Activated CD4-positive, alpha-beta memory T cell treated with anti-CD3 and anti-CD28 coated beads for 36 hours (primary cell): ENCODE data around the gene POLR2L. TPM values are rescaled to one million over a fixed set of nuclear protein-coding genes. Genes with fewer than 3 reads are reported as not detected.

ENCODE experiments used
- CTCF ChIA-PET: fragments of 350-600 bp; sonication (Branson Sonifier 250); formaldehyde crosslinking; loops from one replicate; lab custom pipeline; 2021; ENCODE audit warnings: antibody characterized with exemption, inconsistent platforms; lab: Charles Lee
- POLR2A ChIA-PET: fragments of 350-600 bp; sonication (Branson Sonifier 250); formaldehyde crosslinking; loops from one replicate; lab custom pipeline; 2021; ENCODE audit warnings: antibody characterized with exemption; lab: Charles Lee
- DNase-seq: peaks from one replicate; pipeline ENCODE4 v3.0.0-alpha.2; 2020
- H3K27ac Mint-ChIP-seq: one replicate; pipeline ENCODE4 v1.8.0; 2021; ENCODE audit warnings: mixed read lengths
- H3K27me3 Mint-ChIP-seq: one replicate; pipeline ENCODE4 v1.8.0; 2021; ENCODE audit warnings: mixed read lengths
- H3K36me3 Mint-ChIP-seq: one replicate; pipeline ENCODE4 v1.8.0; 2021; ENCODE audit warnings: mixed read lengths
- H3K4me1 Mint-ChIP-seq: one replicate; pipeline ENCODE4 v1.8.0; 2021; ENCODE audit warnings: low read depth, mixed read lengths
- H3K4me3 Mint-ChIP-seq: one replicate; pipeline ENCODE4 v1.8.0; 2021; ENCODE audit warnings: mild to moderate bottlenecking, mixed read lengths
- H3K9me3 Mint-ChIP-seq: one replicate; pipeline ENCODE4 v1.8.0; 2021; ENCODE audit warnings: mixed read lengths
- intact Hi-C: fragments of 100-400 bp; cut with micrococcal nuclease; formaldehyde crosslinking; loops from one replicate; pipeline ENCODE4 v1.15.1; 2023
- total RNA-seq, 2 experiments: library from RNA; stranded (reverse); gene quantifications; one replicate each; pipeline ENCODE4 v1.2.3, GENCODE V29; 2021

Gene POLR2L
- total RNA-seq, 2 experiments from 2014 or later: 70.4 to 74.0 TPM

GRCh38 chr11:866481-866880 lies 24.2 kb upstream of the POLR2L start:
- Mint-ChIP-seq H3K27ac (no peak overlapping the region), H3K36me3 (no peaks in the 10 kb centered on the region), H3K4me1 (no peaks in the 10 kb centered on the region), H3K4me3 (no peak overlapping the region), H3K9me3 (no peaks in the 10 kb centered on the region), H3K27me3 (no peaks in the 10 kb centered on the region)
- POLR2A ChIA-PET: interaction anchor here (0.6 to 1.0 kb wide), 2 partner anchors 24 to 85 kb away, joined by 3 read pairs; partner anchors contain the start of genes POLR2L and TSPAN4
- no peak for DNase-seq
- intact Hi-C loops: no loop called here
- CTCF ChIA-PET: no interaction called here

GRCh38 chr11:865462-866430 lies 23.4 kb upstream of the POLR2L start:
- Mint-ChIP-seq H3K4me1 (no peaks in the 10 kb centered on the region), H3K27me3 (no peaks in the 10 kb centered on the region), H3K4me3 (no peak overlapping the region), H3K27ac (no peak overlapping the region), H3K36me3 (no peaks in the 10 kb centered on the region), H3K9me3 (no peaks in the 10 kb centered on the region)
- POLR2A ChIA-PET: interaction anchor here (0.6 to 1.0 kb wide), 2 partner anchors 23 to 85 kb away, joined by 3 read pairs; partner anchors contain the start of genes POLR2L and TSPAN4
- DNase-seq: no peak
- CTCF ChIA-PET: no interaction called here
- intact Hi-C loops: no loop called here

- intact Hi-C loops: no loop called here
- Mint-ChIP-seq H3K36me3 (no peaks in the 10 kb centered on the region), H3K27me3 (no peaks in the 10 kb centered on the region), H3K9me3 (no peaks in the 10 kb centered on the region), H3K27ac (no peak overlapping the region), H3K4me3 (no peak overlapping the region), H3K4me1 (no peaks in the 10 kb centered on the region)
- POLR2A ChIA-PET: no interaction called here
- no peak for DNase-seq
- CTCF ChIA-PET: no interaction called here
Observed at GRCh38 chr11:864898-865297, 22.6 kb upstream of the POLR2L start.

GRCh38 chr11:863910-864827 lies 21.8 kb upstream of the POLR2L start:
- POLR2A ChIA-PET: no interaction called here
- Mint-ChIP-seq H3K4me3 (no peak overlapping the region), H3K27ac (no peak overlapping the region), H3K9me3 (no peaks in the 10 kb centered on the region), H3K36me3 (no peaks in the 10 kb centered on the region), H3K4me1 (no peaks in the 10 kb centered on the region), H3K27me3 (no peaks in the 10 kb centered on the region)
- intact Hi-C loops: no loop called here
- CTCF ChIA-PET: no interaction called here
- no peak for DNase-seq

GRCh38 chr11:863023-863909 lies 20.9 kb upstream of the POLR2L start:
- no peaks in the 10 kb centered on the region for H3K9me3 Mint-ChIP-seq
- no peak overlapping the region for H3K27ac Mint-ChIP-seq
- H3K27me3 Mint-ChIP-seq: no peaks in the 10 kb centered on the region
- ChIA-PET POLR2A (no interaction called here), CTCF (interaction anchor here (1.2 kb wide), 1 partner anchor 15 kb away, joined by 3 read pairs; no protein-coding TSS in a partner anchor)
- no peaks in the 10 kb centered on the region for H3K36me3 Mint-ChIP-seq
- DNase-seq: no peak
- intact Hi-C loops: no loop called here
- H3K4me3 Mint-ChIP-seq: no peak overlapping the region
- no peaks in the 10 kb centered on the region for H3K4me1 Mint-ChIP-seq

- ChIA-PET CTCF (interaction anchor here (1.2 kb wide), 1 partner anchor 14 kb away, joined by 3 read pairs; no protein-coding TSS in a partner anchor), POLR2A (no interaction called here)
- no peak for DNase-seq
- no peak overlapping the region for H3K4me3 Mint-ChIP-seq
- no peaks in the 10 kb centered on the region for H3K9me3 Mint-ChIP-seq
- no peak overlapping the region for H3K27ac Mint-ChIP-seq
- no peaks in the 10 kb centered on the region for H3K27me3 Mint-ChIP-seq
- H3K4me1 Mint-ChIP-seq: no peaks in the 10 kb centered on the region
- no peaks in the 10 kb centered on the region for H3K36me3 Mint-ChIP-seq
- intact Hi-C loops: no loop called here
Observed at GRCh38 chr11:862696-863022, 20.3 kb upstream of the POLR2L start.

- Mint-ChIP-seq H3K4me3 (no peak overlapping the region), H3K27me3 (no peaks in the 10 kb centered on the region), H3K4me1 (no peaks in the 10 kb centered on the region), H3K36me3 (no peaks in the 10 kb centered on the region), H3K9me3 (no peaks in the 10 kb centered on the region), H3K27ac (no peak overlapping the region)
- intact Hi-C loops: no loop called here
- DNase-seq: no peak
- ChIA-PET CTCF (no interaction called here), POLR2A (no interaction called here)
Observed at GRCh38 chr11:862081-862661, 19.8 kb upstream of the POLR2L start.

GRCh38 chr11:861105-861479 lies 18.8 kb upstream of the POLR2L start:
- CTCF ChIA-PET: interaction anchor here (0.6 kb wide), 1 partner anchor 50 kb away, joined by 3 read pairs; no protein-coding TSS in a partner anchor
- Mint-ChIP-seq H3K9me3 (no peaks in the 10 kb centered on the region), H3K27ac (no peak overlapping the region), H3K4me3 (no peak overlapping the region), H3K27me3 (peaks cover 2% of the 10 kb centered on the region), H3K36me3 (no peaks in the 10 kb centered on the region), H3K4me1 (no peaks in the 10 kb centered on the region)
- intact Hi-C loops: no loop called here
- POLR2A ChIA-PET: no interaction called here
- no peak for DNase-seq

GRCh38 chr11:860234-861104 lies 18.1 kb upstream of the POLR2L start:
- ChIA-PET POLR2A (no interaction called here), CTCF (interaction anchor here (0.6 kb wide), 1 partner anchor 52 kb away, joined by 4 read pairs; no protein-coding TSS in a partner anchor)
- Mint-ChIP-seq H3K4me3 (no peak overlapping the region), H3K27me3 (peaks cover 2% of the 10 kb centered on the region), H3K4me1 (no peaks in the 10 kb centered on the region), H3K9me3 (no peaks in the 10 kb centered on the region), H3K36me3 (no peaks in the 10 kb centered on the region), H3K27ac (no peak overlapping the region)
- no peak for DNase-seq
- intact Hi-C loops: no loop called here

GRCh38 chr11:859394-860131 lies 17.2 kb upstream of the POLR2L start:
- no peaks in the 10 kb centered on the region for H3K4me1 Mint-ChIP-seq
- H3K27me3 Mint-ChIP-seq: peaks cover 2% of the 10 kb centered on the region
- intact Hi-C loops: no loop called here
- H3K4me3 Mint-ChIP-seq: no peak overlapping the region
- H3K27ac Mint-ChIP-seq: no peak overlapping the region
- no peak for DNase-seq
- H3K36me3 Mint-ChIP-seq: no peaks in the 10 kb centered on the region
- no peaks in the 10 kb centered on the region for H3K9me3 Mint-ChIP-seq
- ChIA-PET CTCF (no interaction called here), POLR2A (no interaction called here)
